GM12872 (cell line): ENCODE data around the gene BEST4.

Source experiments
- CTCF ChIP-seq: IDR thresholded peaks from 3 replicates; pipeline ENCODE4 v1.5.1; 2011; ENCODE audit warnings: low read depth, mild to moderate bottlenecking, low read length, moderate library complexity; ENCODE audit not compliant: insufficient read depth

The BEST4 gene

GRCh38 chr1:44780583-44781121 is 7.3 kb downstream of the BEST4 start:
- TF ChIP-seq CTCF = no peak

GRCh38 chr1:44778705-44779576 is 9.0 kb downstream of the BEST4 start:
- TF ChIP-seq CTCF = no peak

- no peak for TF ChIP-seq CTCF
Observed at GRCh38 chr1:44777969-44778635, 9.9 kb downstream of the BEST4 start.

GRCh38 chr1:44777547-44777946 is 10.4 kb downstream of the BEST4 start:
- TF ChIP-seq CTCF = no peak

- TF ChIP-seq CTCF = no peak
Observed at GRCh38 chr1:44776730-44777068, 11.3 kb downstream of the BEST4 start.

GRCh38 chr1:44775930-44776729 is 11.8 kb downstream of the BEST4 start:
- TF ChIP-seq CTCF = no peak
